Daoy (cell line): Measurements from ENCODE around the gene MACF1. TPM values are rescaled to one million over a fixed set of nuclear protein-coding genes. Genes with fewer than 3 reads are reported as not detected.
"Not testable (repeated sequence)": the region's sequence is repeated elsewhere in the genome, so short reads cannot be mapped to it uniquely, and the experiment has no call there.

ENCODE experiments used
- DNase-seq: peaks from one replicate; pipeline ENCODE4 v3.0.0-alpha.2; 2015; ENCODE audit warnings: low read depth
- total RNA-seq: library from RNA; depleted of rRNA; stranded (reverse); fragments of >200 nt; shearing (Covaris generic); gene quantifications from 2 replicates; pipeline ENCODE4 v1.2.3, GENCODE V29; 2014

MACF1 gene
- total RNA-seq, 1 experiment from 2014 or later = 117 TPM

GRCh38 chr1:39178541-39179431, 25.7 kb upstream of the MACF1 start:
- peak; percentile 77 for DNase-seq

GRCh38 chr1:39181311-39181710, 23.2 kb upstream of the MACF1 start:
- no peak for DNase-seq

GRCh38 chr1:39182804-39183203, 21.7 kb upstream of the MACF1 start:
- DNase-seq = no peak

GRCh38 chr1:39183503-39184353, 20.8 kb upstream of the MACF1 start:
- peak; percentile 91 for DNase-seq

GRCh38 chr1:39184354-39184818, 20.1 kb upstream of the MACF1 start:
- DNase-seq = no peak

- no peak for DNase-seq
These were observed 17.0 kb upstream of the MACF1 start for GRCh38 chr1:39187275-39188046.

GRCh38 chr1:39189592-39190041, 14.9 kb upstream of the MACF1 start:
- DNase-seq = peak; percentile 29

- DNase-seq = no peak
These were observed 14.4 kb upstream of the MACF1 start for GRCh38 chr1:39190096-39190495.

GRCh38 chr1:39194398-39195051, 10.0 kb upstream of the MACF1 start:
- no peak for DNase-seq

GRCh38 chr1:39195166-39196111, 9.1 kb upstream of the MACF1 start:
- no peak for DNase-seq

GRCh38 chr1:39196244-39197215, 8.0 kb upstream of the MACF1 start:
- peak; percentile 69 for DNase-seq

GRCh38 chr1:39199593-39199992, 4.9 kb upstream of the MACF1 start:
- DNase-seq = no peak

GRCh38 chr1:39205102-39205780, 746 bp downstream of the MACF1 start:
- DNase-seq = peak; percentile 75

GRCh38 chr1:39205781-39206464, 1.4 kb downstream of the MACF1 start:
- no peak for DNase-seq

- not testable (repeated sequence) for DNase-seq
These were observed 3.9 kb downstream of the MACF1 start for GRCh38 chr1:39208360-39208759.

- no peak for DNase-seq
These were observed 6.2 kb downstream of the MACF1 start for GRCh38 chr1:39210649-39211048.

GRCh38 chr1:39212499-39212898, 8.0 kb downstream of the MACF1 start:
- no peak for DNase-seq
